ENCODE measurements around the gene SGCA. TPM values are rescaled to one million over a fixed set of nuclear protein-coding genes. Genes with fewer than 3 reads are reported as not detected.

The SGCA gene
- total RNA-seq, 6 experiments from 2014 or later: 0.28 to 0.91 (median 0.76) TPM

- H3K4me1 Mint-ChIP-seq (ENCODE audit: low read depth): peaks cover 74% of the 10 kb centered on the region
- no peak for TF ChIP-seq CTCF (IDR thresholded peaks at IDR 0.05)
- peak; percentile 96 for DNase-seq
- peaks cover 50% of the 10 kb centered on the region for H3K36me3 Mint-ChIP-seq (ENCODE audit: low read depth)
- peak within 1 kb of the TSS; percentile 100 for H3K27ac Mint-ChIP-seq
- peaks cover 21% of the 10 kb centered on the region for H3K9me3 Mint-ChIP-seq
- peaks cover 39% of the 10 kb centered on the region for H3K27me3 Mint-ChIP-seq (ENCODE audit: insufficient read depth)
- H3K4me3 Mint-ChIP-seq: peak within 1 kb of the TSS; percentile 100
Measured at GRCh38 chr17:50201276-50201854, 35.6 kb downstream of the SGCA start, which contains the start of gene COL1A1. Gene COL1A1 (minus strand): TSS chr17:50201631. CDS start chr17:50201513, 118 bp downstream.

DNA sequence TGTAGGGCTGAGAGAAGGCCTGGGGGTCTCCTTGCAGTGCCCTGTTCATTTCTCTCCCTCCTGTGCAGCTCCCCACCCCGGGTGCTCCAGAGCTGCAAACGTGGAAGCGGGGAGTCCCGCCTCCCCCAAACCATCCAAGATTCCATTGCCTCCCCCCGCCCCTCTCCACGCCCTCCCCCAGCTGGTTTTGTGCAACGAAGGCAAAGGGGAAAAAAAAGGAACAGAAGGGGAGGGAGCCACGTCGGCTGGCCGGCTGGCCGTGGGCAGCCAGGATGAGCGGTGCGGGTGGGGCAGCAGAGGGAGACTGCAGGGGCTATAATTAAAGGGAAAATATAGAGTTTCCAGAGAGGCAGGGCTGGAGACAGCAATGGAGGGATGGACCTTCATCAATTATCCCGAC, 37.3 kb downstream of the SGCA start:
- peaks cover 26% of the 10 kb centered on the region for H3K27me3 Mint-ChIP-seq (ENCODE audit: insufficient read depth)
- H3K36me3 Mint-ChIP-seq (ENCODE audit: low read depth): peaks cover 33% of the 10 kb centered on the region
- H3K9me3 Mint-ChIP-seq: peaks cover 21% of the 10 kb centered on the region
- peaks cover 74% of the 10 kb centered on the region for H3K4me1 Mint-ChIP-seq (ENCODE audit: low read depth)
- H3K27ac Mint-ChIP-seq: peak overlapping the region; percentile 100
- peak; percentile 28 for TF ChIP-seq CTCF (IDR thresholded peaks at IDR 0.05)
- H3K4me3 Mint-ChIP-seq: peak overlapping the region; percentile 100
- DNase-seq: peak; percentile 56

DNA sequence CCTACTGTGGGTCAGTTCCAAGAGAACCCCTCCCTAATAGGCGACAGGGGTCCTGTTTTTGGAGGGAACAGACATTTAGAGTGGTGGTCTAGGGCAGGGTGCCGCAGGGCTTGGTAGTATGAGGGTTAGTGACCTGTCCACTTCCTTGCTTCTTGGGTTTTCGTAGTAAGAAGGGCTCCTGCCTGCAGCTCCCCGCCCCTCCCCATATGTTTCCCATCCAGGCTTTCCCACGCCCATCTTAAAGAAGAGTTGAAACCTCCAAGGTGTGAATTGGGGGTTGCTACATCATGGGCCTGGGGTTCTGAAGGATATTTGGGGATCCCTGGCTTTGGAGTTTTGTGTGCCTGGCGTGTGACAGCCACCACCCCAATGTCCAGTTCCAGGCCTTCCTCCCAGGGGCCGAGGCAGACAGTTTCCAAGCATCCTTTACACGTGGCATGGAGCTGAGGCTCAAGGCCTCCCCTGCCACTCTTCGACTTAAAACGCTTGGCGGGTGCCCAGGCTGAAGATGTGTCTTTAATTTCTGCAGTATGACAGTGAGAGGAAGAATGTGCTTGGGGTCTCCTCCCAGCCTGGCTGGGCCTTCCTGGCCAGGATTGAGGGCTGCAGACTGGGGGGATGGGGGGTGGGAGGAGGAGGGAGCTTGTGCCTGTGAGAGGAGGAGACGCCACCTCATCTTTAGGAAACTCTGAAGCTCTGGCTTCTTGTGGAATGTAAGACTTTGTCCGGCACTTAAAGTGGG, 38.0 kb downstream of the SGCA start:
- H3K27me3 Mint-ChIP-seq (ENCODE audit: insufficient read depth): peaks cover 20% of the 10 kb centered on the region
- peaks cover 74% of the 10 kb centered on the region for H3K4me1 Mint-ChIP-seq (ENCODE audit: low read depth)
- peak; percentile 95 for DNase-seq
- peaks cover 26% of the 10 kb centered on the region for H3K36me3 Mint-ChIP-seq (ENCODE audit: low read depth)
- H3K9me3 Mint-ChIP-seq: peaks cover 14% of the 10 kb centered on the region
- no peak for TF ChIP-seq CTCF (IDR thresholded peaks at IDR 0.05)
- peak overlapping the region; percentile 100 for H3K27ac Mint-ChIP-seq
- peak overlapping the region; percentile 100 for H3K4me3 Mint-ChIP-seq

GRCh38 chr17:50204431-50204830, 38.6 kb downstream of the SGCA start:
- TF ChIP-seq CTCF (IDR thresholded peaks at IDR 0.05): no peak
- peaks cover 21% of the 10 kb centered on the region for H3K36me3 Mint-ChIP-seq (ENCODE audit: low read depth)
- H3K4me3 Mint-ChIP-seq: peak overlapping the region; percentile 100
- H3K27ac Mint-ChIP-seq: peak overlapping the region; percentile 100
- no peak for DNase-seq
- peaks cover 14% of the 10 kb centered on the region for H3K9me3 Mint-ChIP-seq
- H3K27me3 Mint-ChIP-seq (ENCODE audit: insufficient read depth): peaks cover 20% of the 10 kb centered on the region
- peaks cover 79% of the 10 kb centered on the region for H3K4me1 Mint-ChIP-seq (ENCODE audit: low read depth)

DNA sequence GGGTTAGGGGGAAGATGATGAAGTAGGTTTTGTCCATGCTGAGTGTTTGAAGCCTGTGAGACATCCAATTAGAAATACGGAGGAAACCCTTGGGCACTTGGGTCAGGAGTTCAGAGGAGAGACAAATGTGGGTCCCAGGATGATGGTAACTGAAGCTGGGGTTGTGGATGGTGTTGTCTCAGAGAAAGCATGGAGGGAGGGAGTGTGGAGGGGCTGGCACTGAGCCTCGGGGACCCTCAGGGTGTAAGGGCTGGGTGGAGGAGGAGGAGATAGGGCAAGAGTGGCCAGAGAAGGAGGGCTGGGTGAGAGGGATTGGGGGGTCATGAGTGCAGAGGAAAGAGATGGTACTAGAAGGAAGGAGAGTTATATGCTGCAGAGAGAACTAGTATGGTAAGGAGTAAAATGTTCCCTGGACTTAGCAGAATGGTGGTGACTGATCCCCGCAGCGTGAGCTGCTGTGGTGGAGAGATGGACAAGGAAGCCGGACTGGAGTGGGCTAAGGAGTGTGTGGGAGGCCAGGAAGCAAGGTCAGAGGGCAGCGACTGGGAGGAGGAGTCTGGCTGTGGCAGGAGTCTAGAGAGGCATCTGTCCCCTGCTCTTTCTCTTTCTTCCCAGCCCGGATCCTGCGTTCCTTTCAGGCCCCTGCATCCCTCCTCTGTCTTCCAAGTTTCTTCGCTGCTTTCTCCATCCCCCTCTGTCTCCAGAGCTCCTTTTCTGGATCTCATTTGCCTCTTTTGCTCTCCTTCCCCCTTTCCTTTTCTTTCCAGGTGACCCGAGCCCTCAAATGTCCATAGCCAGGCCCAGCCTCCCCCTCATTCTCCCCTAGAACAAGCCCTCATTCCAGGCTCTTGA, 39.5 kb downstream of the SGCA start:
- Mint-ChIP-seq H3K36me3 (ENCODE audit: low read depth) (peaks cover 12% of the 10 kb centered on the region), H3K4me3 (peak overlapping the region; percentile 82), H3K4me1 (ENCODE audit: low read depth) (peaks cover 88% of the 10 kb centered on the region), H3K27ac (peak overlapping the region; percentile 100), H3K9me3 (peaks cover 10% of the 10 kb centered on the region), H3K27me3 (ENCODE audit: insufficient read depth) (peaks cover 17% of the 10 kb centered on the region)
- no peak for TF ChIP-seq CTCF (IDR thresholded peaks at IDR 0.05)
- DNase-seq: peak; percentile 56

All from HFFc6 (cell line).